Glomerular visceral epithelial cell (primary cell): Measurements from ENCODE around the gene LRRN3.
A peak's percentile ranks its signal among the peaks of the same experiment; 100 is the strongest.

Experiments
- DNase-seq: peaks from one replicate; pipeline ENCODE4 v3.0.0-alpha.2; 2016; ENCODE audit errors: extremely low spot score

LRRN3 gene

GRCh38 chr7:111077001-111077400, 13.9 kb upstream of the LRRN3 start:
- DNase-seq, result no peak

GRCh38 chr7:111080495-111081105, 10.3 kb upstream of the LRRN3 start:
- DNase-seq, result no peak

DNA sequence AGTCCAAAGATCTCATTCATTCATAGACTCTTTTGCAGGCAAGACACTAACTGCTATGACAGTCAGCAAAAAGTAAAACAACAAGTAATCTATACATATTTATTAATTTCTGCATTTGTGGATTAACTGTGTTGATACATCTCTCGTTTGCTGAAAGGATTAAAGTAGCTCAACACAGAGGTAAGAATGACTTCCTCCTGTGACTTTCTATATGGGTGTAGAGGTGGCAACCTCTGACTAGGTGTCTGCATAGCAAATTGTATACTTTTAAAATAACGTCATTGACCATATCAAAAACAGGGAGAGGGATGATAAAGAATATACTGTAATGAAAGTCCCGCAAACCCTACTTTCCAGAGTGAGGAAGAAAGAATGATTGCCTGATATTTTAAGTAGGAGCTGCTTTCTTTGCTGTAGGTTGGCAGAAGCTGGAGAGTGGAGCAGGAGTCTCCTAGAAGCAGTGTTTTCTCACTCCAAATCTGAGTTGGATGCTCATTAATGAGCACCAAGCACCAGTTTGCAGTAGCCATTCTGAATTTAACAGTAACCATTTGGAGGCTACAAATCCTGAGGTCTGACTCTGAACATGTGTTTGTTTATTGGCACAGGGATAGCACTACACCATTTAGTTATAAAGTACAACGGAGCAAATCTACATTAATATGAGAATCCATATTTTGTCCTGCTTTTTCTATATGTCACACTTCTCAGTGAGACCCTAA, 9.2 kb upstream of the LRRN3 start:
- DNase-seq, result no peak

DNA sequence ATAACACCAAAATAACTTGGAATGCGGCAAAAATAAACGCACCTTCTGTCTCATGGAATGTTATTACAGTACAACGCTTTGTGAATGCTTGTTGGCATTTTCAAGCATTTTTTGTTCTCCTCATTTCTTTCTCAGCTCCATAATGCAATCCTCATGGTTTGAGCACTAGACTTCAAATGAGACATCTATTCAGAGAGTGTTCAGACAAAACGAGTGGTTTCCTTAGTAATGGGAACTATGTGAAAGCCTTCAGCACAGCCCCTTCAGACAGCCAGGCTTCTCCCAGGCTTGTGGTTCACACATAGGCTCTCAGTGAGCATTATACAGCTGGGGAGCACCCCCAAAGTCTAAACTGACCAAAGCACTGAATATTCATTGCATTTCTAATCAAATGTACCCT, 8.6 kb upstream of the LRRN3 start:
- DNase-seq, result peak; percentile 28

- DNase-seq, result peak; percentile 65
Observed at GRCh38 chr7:111083413-111083812, 7.5 kb upstream of the LRRN3 start.

DNA sequence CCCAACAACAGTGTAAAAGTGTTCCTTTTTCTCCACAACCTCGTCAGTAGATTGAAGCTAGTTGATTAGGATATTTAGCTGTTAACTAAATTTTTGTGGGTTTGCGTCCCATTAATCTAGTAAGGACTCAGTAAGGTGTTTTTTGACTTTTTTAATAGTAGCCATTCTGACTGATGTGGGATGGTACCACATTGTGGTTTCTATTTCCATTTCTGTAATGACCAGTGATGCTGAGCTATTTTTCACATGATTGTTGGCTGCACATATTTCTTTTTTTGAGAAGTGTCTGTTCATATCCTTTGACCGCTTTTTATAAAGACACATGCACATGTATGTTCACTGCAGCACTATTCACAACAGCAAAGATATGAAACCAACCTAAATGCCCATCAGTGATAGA, 5.6 kb upstream of the LRRN3 start:
- no peak for DNase-seq

DNA sequence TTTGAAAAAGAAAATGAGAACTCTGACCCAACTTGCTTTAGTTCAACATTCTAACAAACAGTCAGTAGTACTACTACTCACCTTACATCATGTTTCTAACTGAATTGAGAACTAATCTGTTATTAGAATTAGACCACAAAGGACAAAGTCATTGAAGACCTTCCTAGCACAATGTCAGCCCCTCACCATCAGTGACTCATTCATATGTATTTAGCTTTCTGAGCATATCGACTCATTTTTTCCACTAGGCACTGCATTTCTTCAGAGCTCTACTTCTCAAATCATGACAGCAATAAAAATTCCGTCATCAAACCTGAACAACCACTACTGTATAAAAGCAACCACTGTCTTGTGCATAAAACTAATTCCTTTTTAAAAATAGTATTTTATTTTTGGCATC, 4.4 kb upstream of the LRRN3 start:
- DNase-seq, result no peak

DNA sequence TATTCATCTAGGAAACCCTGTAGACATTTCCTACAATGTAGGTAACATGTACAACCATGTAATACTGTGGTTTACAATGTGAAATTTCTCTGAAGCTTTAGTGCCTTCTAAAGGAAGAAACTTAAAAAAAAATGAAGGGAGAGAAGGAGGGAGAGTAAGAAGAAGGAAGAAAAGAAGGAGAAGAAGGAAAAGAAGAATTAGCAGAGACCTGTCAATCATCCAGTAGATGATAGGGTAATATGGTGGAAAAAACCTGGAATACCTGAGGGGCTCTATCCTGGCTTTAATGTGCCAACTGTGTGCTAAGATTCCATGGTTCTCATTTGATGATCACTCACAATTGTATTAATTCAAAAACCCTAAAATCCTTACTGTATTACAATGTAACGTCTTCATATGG, 2.6 kb upstream of the LRRN3 start:
- DNase-seq, result no peak

DNA sequence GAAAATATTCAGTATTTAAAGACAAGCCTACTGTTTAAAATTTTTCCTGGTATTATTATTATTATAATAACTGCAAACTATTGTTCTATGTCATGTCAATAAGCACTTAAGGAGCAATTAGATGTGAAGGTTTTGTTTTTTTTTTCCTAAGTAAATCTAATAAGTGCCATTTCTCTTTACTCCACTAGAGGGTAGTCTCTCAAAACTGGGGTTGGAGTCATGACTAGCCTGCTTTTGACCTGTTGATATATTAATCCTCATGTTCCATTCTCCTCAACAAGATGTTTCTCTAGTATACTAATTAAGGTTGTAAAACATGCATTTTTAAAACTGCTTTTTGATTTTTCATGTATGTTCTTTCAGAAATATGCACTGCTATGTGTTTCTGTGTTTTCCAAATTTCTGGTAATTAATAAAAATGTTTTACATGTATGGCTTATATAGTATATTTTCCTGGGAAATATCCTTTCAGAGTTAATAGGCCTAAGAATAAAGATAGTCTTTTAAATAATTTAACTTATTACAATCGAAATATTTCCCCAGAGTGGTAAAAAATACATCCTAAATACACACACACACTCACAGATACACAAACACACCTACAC, 1.0 kb upstream of the LRRN3 start:
- peak; percentile 47 for DNase-seq

DNA sequence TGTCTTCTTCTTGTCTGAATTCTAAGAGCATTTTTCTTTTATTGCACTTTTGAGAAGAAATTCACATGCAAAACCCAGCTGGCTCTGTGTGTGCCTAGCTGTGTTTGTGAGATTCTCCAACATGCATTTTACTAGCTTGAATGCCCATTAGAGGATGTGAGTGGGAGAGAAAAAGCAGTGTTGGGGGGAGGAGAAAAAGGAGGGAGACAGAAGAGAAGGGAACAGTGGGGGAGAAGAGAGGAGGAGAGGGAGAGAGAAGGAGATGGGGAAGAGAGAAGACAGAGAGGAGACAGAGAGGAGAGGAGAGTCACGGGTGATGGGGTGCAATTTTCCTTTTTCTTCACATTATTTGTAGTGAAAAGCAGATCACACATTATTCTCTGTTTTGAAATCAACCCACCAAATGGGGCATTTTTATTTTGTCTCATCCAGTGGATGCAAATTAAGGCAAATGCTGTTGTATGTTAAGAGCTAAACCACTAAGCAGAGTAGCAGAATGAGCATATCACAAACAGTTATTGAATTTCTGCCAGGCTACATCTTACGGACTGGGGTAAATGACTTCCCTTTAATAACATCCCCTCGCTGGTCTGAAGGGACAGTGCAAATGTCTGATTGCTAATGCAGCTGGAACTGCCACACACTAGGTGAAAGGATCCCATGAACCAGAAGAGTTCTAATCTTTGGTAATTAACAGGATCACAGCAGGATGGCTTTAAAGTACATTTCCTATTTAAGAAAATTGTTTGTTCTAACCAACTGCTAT, 849 bp downstream of the LRRN3 start:
- no peak for DNase-seq

GRCh38 chr7:111092406-111093236, 1.7 kb downstream of the LRRN3 start:
- no peak for DNase-seq

DNA sequence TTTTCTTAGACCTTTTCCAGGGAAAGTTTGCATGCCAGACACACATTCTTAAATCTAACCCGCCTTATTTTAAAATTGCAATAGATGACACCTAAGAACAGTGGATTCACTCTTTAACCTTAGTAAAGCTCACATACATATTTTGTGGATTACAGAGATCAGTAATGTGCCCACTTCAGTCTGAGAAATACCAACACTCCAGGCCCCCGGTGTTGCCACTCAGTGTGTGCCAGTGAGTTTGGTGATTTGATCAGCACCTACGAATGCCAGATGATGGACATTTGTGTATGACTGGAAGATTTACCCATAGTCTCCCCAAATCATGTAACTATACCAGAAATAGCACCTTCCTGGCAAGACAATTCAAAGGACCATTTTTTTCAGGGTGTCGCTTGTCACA, 2.6 kb downstream of the LRRN3 start:
- DNase-seq, result no peak

GRCh38 chr7:111094419-111094818, 3.5 kb downstream of the LRRN3 start:
- no peak for DNase-seq

GRCh38 chr7:111096997-111097396, 6.1 kb downstream of the LRRN3 start:
- no peak for DNase-seq

DNA sequence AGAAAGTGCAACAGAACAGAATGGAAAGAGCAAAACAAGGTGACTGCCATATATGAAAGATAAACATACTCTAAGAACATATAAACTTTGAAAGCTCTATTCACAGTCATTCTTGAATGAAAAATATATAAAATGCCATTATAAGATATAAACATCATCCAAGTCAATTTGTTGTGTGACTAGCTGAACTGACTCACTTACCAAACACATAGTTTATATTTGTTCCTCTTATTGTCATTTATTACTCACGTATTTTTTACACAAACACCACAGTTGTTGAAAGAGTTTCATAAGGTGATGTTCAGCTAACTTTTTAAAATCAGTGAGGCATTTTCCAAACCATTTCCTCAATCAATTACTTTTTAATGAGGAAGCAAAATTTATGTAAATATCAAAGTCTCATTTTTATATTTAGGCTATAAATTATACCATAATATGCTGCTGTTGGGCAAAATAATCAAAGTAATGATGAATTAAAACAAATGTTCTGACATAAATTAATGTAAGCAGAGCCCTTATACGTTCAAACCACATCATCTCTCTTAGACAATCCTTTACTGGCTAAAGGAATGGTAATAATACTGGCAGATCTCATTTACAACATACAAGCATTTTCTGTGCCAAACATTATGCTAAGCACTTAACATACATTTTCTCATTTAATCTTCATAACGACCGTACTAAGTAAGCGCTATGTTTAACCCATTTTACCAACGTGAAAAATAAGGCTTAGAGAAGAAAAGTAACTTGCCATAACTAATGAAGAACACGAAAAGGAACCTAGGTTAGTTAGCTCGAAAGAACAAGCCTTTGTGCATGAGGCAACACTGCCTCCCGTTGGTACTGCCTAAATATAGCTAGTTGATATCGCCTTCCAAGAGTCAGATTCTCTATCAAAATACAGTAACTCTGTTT, 7.3 kb downstream of the LRRN3 start:
- no peak for DNase-seq

- DNase-seq, result no peak
Observed at GRCh38 chr7:111098926-111099250, 8.0 kb downstream of the LRRN3 start.

GRCh38 chr7:111101856-111102646, 11.1 kb downstream of the LRRN3 start:
- DNase-seq, result no peak

DNA sequence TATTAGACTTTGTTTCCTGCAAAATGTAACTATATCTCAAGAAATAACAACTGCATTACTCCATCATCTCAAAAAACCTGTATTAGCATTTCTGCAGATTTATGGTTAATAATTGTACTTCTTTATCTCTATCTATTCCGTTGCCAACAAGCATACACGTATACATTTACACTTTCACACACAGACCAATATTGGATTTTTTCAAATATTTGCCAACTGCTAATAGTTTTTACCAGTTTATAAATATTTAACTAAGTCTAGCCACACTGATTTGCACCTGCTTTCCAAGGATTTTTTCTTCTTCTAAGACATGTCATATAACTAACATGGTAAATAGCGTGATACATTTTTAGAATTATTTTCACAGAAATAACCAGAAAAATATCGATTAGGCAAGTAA, 12.2 kb downstream of the LRRN3 start:
- no peak for DNase-seq

- no peak for DNase-seq
Observed at GRCh38 chr7:111103678-111104274, 12.8 kb downstream of the LRRN3 start.

DNA sequence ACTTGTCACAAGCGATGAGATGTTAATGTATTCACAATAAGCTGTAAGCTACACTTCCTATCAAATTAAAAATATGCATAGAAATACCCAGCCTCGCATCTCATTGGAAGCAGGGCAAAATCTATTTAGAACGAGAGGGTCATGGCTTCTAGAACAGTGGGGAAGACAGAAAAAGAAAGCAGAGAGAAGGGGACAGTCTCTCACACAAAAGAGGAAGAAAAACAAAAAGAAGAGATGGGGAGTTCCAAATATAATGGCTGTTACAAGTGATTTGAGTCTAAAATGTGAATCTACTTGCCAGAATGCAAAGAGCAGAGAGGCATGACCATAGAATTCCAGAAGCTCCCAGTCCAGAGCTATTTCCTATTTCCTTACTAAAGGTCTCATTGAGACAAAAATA, 13.8 kb downstream of the LRRN3 start:
- DNase-seq, result no peak
